ENCODE measurements around the gene PCDHGA10. TPM values are rescaled to one million over a fixed set of nuclear protein-coding genes. Genes with fewer than 3 reads are reported as not detected.
A peak's percentile ranks its signal among the peaks of the same experiment; 100 is the strongest.

The PCDHGA10 gene
- total and polyA plus RNA-seq, 9 of the 15 experiments (the other 6 are each of a cell fraction or from before 2014, with no cell fraction given): 0.01 to 0.11 (median 0.05) TPM

DNA sequence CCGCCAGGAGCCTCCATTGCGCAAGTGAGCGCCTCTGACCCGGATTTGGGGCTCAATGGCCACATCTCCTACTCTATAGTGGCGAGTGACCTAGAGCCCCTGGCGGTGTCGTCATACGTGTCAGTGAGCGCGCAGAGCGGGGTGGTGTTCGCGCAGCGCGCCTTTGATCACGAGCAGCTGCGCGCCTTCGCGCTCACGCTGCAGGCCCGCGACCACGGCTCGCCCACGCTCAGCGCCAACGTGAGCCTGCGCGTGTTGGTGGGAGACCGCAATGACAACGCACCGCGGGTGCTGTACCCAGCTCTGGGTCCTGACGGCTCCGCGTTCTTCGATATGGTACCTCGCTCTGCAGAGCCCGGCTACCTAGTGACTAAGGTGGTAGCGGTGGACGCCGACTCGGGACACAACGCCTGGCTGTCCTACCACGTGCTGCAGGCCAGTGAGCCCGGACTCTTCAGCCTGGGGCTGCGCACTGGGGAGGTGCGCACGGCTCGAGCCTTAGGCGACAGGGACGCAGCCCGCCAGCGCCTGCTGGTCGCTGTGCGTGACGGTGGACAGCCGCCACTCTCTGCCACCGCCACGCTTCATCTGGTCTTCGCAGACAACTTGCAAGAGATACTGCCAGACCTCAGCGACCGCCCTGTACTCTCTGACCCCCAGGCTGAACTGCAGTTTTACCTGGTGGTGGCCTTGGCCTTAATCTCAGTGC lies 3.0 kb upstream of the PCDHGA10 start:
- no peak for ATAC-seq
- intact Hi-C loops (cut with micrococcal nuclease) (loop anchor here (5.0 kb wide), 1 partner anchor 113 kb away; no protein-coding TSS in a partner anchor), in situ Hi-C loops (cut with MboI) (no loop called here)
- no peak for DNase-seq (ENCODE audit: extremely low read depth in 1 of 4, low spot score in 3 of 4)
- WGBS (ENCODE audit: insufficient coverage, low coverage, missing lambda C conversion rate): 45% methylated on average over 44 of the region's 64 CpGs
- TF ChIP-seq ARID2 (IDR thresholded peaks at IDR 0.05): no peak
- no peak for TF ChIP-seq RB1 (IDR thresholded peaks at IDR 0.05; ENCODE audit: low read depth)
- TF ChIP-seq, protein P1, sequence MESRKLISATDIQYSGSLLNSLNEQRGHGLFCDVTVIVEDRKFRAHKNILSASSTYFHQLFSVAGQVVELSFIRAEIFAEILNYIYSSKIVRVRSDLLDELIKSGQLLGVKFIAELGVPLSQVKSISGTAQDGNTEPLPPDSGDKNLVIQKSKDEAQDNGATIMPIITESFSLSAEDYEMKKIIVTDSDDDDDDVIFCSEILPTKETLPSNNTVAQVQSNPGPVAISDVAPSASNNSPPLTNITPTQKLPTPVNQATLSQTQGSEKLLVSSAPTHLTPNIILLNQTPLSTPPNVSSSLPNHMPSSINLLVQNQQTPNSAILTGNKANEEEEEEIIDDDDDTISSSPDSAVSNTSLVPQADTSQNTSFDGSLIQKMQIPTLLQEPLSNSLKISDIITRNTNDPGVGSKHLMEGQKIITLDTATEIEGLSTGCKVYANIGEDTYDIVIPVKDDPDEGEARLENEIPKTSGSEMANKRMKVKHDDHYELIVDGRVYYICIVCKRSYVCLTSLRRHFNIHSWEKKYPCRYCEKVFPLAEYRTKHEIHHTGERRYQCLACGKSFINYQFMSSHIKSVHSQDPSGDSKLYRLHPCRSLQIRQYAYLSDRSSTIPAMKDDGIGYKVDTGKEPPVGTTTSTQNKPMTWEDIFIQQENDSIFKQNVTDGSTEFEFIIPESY (CRISPR knock-in tag; IDR thresholded peaks at IDR 0.05): peak; percentile 41; the same call in 1 of the 2 replicates
- TF ChIP-seq, protein P2, sequence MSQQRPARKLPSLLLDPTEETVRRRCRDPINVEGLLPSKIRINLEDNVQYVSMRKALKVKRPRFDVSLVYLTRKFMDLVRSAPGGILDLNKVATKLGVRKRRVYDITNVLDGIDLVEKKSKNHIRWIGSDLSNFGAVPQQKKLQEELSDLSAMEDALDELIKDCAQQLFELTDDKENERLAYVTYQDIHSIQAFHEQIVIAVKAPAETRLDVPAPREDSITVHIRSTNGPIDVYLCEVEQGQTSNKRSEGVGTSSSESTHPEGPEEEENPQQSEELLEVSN (IDR thresholded peaks at IDR 0.05; ENCODE audit: borderline replicate concordance in 1 of 2, extremely low read depth in 1 of 2, insufficient read depth in 1 of 2, insufficient read length in 1 of 2, low read depth in 1 of 2, low read length in 1 of 2, poor library complexity in 1 of 2, severe bottlenecking in 1 of 2): peak in 1 of 2 experiments; percentile 3
- no peak for TF ChIP-seq ZNF347 (CRISPR knock-in tag; IDR thresholded peaks at IDR 0.05; ENCODE audit: low read depth)
- TF ChIP-seq, protein P3, sequence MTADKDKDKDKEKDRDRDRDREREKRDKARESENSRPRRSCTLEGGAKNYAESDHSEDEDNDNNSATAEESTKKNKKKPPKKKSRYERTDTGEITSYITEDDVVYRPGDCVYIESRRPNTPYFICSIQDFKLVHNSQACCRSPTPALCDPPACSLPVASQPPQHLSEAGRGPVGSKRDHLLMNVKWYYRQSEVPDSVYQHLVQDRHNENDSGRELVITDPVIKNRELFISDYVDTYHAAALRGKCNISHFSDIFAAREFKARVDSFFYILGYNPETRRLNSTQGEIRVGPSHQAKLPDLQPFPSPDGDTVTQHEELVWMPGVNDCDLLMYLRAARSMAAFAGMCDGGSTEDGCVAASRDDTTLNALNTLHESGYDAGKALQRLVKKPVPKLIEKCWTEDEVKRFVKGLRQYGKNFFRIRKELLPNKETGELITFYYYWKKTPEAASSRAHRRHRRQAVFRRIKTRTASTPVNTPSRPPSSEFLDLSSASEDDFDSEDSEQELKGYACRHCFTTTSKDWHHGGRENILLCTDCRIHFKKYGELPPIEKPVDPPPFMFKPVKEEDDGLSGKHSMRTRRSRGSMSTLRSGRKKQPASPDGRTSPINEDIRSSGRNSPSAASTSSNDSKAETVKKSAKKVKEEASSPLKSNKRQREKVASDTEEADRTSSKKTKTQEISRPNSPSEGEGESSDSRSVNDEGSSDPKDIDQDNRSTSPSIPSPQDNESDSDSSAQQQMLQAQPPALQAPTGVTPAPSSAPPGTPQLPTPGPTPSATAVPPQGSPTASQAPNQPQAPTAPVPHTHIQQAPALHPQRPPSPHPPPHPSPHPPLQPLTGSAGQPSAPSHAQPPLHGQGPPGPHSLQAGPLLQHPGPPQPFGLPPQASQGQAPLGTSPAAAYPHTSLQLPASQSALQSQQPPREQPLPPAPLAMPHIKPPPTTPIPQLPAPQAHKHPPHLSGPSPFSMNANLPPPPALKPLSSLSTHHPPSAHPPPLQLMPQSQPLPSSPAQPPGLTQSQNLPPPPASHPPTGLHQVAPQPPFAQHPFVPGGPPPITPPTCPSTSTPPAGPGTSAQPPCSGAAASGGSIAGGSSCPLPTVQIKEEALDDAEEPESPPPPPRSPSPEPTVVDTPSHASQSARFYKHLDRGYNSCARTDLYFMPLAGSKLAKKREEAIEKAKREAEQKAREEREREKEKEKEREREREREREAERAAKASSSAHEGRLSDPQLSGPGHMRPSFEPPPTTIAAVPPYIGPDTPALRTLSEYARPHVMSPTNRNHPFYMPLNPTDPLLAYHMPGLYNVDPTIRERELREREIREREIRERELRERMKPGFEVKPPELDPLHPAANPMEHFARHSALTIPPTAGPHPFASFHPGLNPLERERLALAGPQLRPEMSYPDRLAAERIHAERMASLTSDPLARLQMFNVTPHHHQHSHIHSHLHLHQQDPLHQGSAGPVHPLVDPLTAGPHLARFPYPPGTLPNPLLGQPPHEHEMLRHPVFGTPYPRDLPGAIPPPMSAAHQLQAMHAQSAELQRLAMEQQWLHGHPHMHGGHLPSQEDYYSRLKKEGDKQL (CRISPR knock-in tag; IDR thresholded peaks at IDR 0.05; ENCODE audit: borderline replicate concordance): no peak
- no peak for TF ChIP-seq NFIX (CRISPR knock-in tag; IDR thresholded peaks at IDR 0.05; ENCODE audit: low read depth)
- TF ChIP-seq LARP7 (IDR thresholded peaks at IDR 0.05): no peak
- H3K9me3 ChIP-seq (replicated peaks; ENCODE audit: control insufficient read depth, insufficient read depth, low read depth, low read length): no peaks in the 10 kb centered on the region; the same call in 1 of the 2 replicates
- H3K4me1 ChIP-seq (replicated peaks in 1 of 2; ENCODE audit: control insufficient read depth in 2 of 2, insufficient read depth in 2 of 2, low read length in 2 of 2): peaks cover 0 to 20% of the 10 kb centered on the region in 2 experiments; a peak in 2 of 5 replicates
- no peak overlapping the region for H3K9ac ChIP-seq (ENCODE audit: insufficient read depth in 1 of 2, low read depth in 2 of 2, low read length in 2 of 2)
- no TSS peak for BruUV-seq (replicated peaks)
- no peak overlapping the region for H3K4me2 ChIP-seq (ENCODE audit: insufficient read depth, low read length)
- no peaks in the 10 kb centered on the region for H4K20me1 ChIP-seq (replicated peaks; ENCODE audit: control insufficient read depth, insufficient read depth, low read length)
- no peak overlapping the region for H2AFZ ChIP-seq (ENCODE audit: low read depth, low read length)
- H3K36me3 ChIP-seq (ENCODE audit: control insufficient read depth, insufficient read depth, low read length): no peaks in the 10 kb centered on the region
- H3K79me2 ChIP-seq (ENCODE audit: control insufficient read depth, insufficient read depth, low read length): no peaks in the 10 kb centered on the region
- H3K27me3 ChIP-seq (ENCODE audit: control insufficient read depth in 2 of 2, insufficient read depth in 2 of 2, low read length in 2 of 2): peaks cover 7 to 31% of the 10 kb centered on the region in 2 experiments; a peak in 4 of 5 replicates
- FAIRE-seq: no peak
- no peaks in the 10 kb centered on the region for H3K9me1 ChIP-seq (ENCODE audit: control insufficient read depth, insufficient read depth, low read length)
- ChIA-PET POLR2A (no interaction called here), CTCF (ENCODE audit: low intra/inter-chr PET ratio) (no interaction called here)
- H3K4me3 ChIP-seq: no peak overlapping the region
- H3K27ac ChIP-seq (ENCODE audit: extremely low read depth, low read depth, low read length): no peak overlapping the region
